Tibial artery (tissue), 4 donors: ENCODE results near the gene TRANK1.

Experiments
- DNase-seq, 2 donors: peaks; one replicate each; pipeline ENCODE4 v3.0.0-alpha.2; 2019
- H3K27ac ChIP-seq, 2 donors: fragments of 200-600 bp; sonication (generic) in 1 of 2; 1 replicate in 1 of 2; 2 replicates in 1 of 2; pipeline ENCODE4 v1.5.1; 2018 to 2019; ENCODE audit warnings: mild to moderate bottlenecking in 1 of 2
- H3K27me3 ChIP-seq, 2 donors: fragments of 200-600 bp; sonication (generic) in 1 of 2; one replicate each; pipeline versions ENCODE4 v1.5.1 to v1.6.0; 2016 to 2019
- H3K36me3 ChIP-seq, 3 donors: fragments of 200-600 bp; sonication (generic) in 2 of 3; one replicate each; pipeline ENCODE4 v1.5.1; 2016 to 2019; ENCODE audit warnings: mild to moderate bottlenecking in 2 of 3
- H3K4me1 ChIP-seq, 4 donors: fragments of 200-600 bp; sonication (generic) in 2 of 4; 1 replicate in 3 of 4; 2 replicates in 1 of 4; pipeline ENCODE4 v1.5.1; 2016 to 2019
- H3K4me3 ChIP-seq, 2 donors: fragments of 200-600 bp; sonication (generic) in 1 of 2; 1 replicate in 1 of 2; 2 replicates in 1 of 2; pipeline ENCODE4 v1.5.1; 2018 to 2019; ENCODE audit warnings: mild to moderate bottlenecking in 2 of 2
- H3K9me3 ChIP-seq, 3 donors: fragments of 200-600 bp; sonication (generic) in 1 of 3; one replicate each; pipeline ENCODE4 v1.5.1; 2016 to 2019
- intact Hi-C: fragments of 100-400 bp; cut with DNase I; formaldehyde crosslinking; loops from one replicate; pipeline ENCODE4 v1.15.0; 2023; ENCODE audit warnings: low total_unique reads
- TF ChIP-seq, protein P1 (sequence below), 2 experiments: fragments of 200-600 bp in 1 of 2; fragments of 450-650 bp in 1 of 2; IDR thresholded peaks; one replicate each; pipeline ENCODE4 v1.5.1; 2017 to 2019; ENCODE audit warnings: antibody characterized with exemption in 2 of 2, mild to moderate bottlenecking in 1 of 2, moderate library complexity in 1 of 2

TRANK1 gene

DNA sequence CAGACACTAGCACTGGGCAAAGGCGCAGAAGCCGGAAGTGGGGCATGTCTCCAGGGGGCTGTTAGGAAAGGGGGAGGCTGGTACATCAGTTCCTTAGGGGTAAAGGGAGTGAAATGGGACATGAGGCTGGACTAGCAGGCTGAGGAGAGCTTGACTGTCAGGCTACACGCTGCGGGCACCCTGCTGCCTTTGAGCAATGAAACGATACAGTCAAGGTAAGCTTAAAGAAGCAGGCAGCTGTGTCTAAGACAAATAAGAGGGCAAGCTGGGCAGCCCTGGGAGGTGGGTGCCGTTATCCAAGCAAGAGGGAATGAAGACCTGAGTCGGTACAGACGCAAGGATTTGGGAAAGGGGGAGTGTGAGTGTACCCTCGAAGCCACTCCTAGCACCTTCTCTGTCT lies 129.5 kb downstream of the TRANK1 start:
- Histone ChIP-seq H3K27me3 (no peaks in the 10 kb centered on the region), H3K36me3 (no peaks in the 10 kb centered on the region), H3K9me3 (no peaks in the 10 kb centered on the region), H3K4me3 (no peak overlapping the region), H3K4me1 (peaks cover 0 to 15% (median 0%) of the 10 kb centered on the region in 4 donors), H3K27ac (no peak overlapping the region)
- DNase-seq, result no peak
- TF ChIP-seq, protein P1, sequence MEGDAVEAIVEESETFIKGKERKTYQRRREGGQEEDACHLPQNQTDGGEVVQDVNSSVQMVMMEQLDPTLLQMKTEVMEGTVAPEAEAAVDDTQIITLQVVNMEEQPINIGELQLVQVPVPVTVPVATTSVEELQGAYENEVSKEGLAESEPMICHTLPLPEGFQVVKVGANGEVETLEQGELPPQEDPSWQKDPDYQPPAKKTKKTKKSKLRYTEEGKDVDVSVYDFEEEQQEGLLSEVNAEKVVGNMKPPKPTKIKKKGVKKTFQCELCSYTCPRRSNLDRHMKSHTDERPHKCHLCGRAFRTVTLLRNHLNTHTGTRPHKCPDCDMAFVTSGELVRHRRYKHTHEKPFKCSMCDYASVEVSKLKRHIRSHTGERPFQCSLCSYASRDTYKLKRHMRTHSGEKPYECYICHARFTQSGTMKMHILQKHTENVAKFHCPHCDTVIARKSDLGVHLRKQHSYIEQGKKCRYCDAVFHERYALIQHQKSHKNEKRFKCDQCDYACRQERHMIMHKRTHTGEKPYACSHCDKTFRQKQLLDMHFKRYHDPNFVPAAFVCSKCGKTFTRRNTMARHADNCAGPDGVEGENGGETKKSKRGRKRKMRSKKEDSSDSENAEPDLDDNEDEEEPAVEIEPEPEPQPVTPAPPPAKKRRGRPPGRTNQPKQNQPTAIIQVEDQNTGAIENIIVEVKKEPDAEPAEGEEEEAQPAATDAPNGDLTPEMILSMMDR (IDR thresholded peaks at IDR 0.05), result no peak
- intact Hi-C loops, result no loop called here

DNA sequence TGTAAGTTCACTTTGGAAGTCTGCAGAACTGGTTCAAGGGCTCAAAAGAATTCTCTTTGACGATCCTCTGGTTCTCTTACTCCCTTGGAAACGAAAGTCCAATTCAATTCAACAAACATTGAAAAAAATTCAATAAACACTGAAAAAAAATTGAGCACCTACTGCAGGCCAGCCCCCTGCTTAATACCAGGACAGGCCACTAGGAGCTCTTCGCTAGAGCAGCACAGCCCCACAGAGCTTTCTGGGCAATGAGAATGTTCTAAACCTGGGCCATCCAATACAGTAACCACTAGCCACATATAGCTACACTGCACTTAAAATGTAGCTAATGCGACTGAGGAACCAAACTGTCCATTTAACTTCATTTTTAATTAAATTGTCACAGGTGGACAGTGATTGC lies 130.1 kb downstream of the TRANK1 start:
- TF ChIP-seq, protein P1 (IDR thresholded peaks at IDR 0.05), result no peak
- intact Hi-C loops, result no loop called here
- H3K4me1 ChIP-seq, result peaks cover 0 to 15% (median 0%) of the 10 kb centered on the region in 4 donors
- H3K27ac ChIP-seq, result no peak overlapping the region
- no peak for DNase-seq
- no peaks in the 10 kb centered on the region for H3K9me3 ChIP-seq
- no peak overlapping the region for H3K4me3 ChIP-seq
- H3K27me3 ChIP-seq, result no peaks in the 10 kb centered on the region
- H3K36me3 ChIP-seq, result no peaks in the 10 kb centered on the region

DNA sequence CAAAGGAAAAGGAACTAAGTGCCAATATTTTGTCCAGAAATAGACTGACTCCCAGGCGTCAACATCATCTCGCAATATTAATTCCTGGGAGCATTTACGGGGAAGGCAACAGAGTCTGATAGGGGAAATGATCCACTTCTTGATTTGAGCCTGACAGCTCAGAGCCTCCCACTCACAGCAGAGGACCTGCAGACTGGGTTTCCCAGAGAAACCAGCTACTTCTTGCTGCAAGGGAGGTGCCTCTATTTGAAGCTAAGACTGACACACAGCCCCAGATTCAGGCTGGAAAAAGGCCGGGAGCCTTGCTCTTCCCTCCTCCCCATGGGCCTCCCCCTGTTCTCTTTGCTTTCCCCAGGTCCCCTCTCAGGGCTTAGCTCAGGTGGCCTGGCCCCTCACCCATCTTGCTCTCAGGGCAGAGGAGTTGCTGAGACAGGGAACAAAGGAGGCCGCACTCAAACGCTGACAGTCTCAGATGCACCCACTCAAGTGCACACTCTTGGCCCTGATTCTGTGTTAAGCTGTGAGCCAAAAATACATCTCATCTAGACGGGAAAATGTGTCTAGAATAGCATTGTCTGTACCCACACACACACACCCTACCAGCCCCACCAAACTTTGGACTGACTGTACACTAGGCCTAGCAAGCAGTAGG lies 130.7 kb downstream of the TRANK1 start:
- Histone ChIP-seq H3K4me3 (no peak overlapping the region), H3K4me1 (peaks cover 0 to 15% (median 0%) of the 10 kb centered on the region in 4 donors), H3K9me3 (no peaks in the 10 kb centered on the region), H3K27me3 (no peaks in the 10 kb centered on the region), H3K36me3 (no peaks in the 10 kb centered on the region), H3K27ac (no peak overlapping the region)
- no peak for DNase-seq
- intact Hi-C loops, result no loop called here
- TF ChIP-seq, protein P1 (IDR thresholded peaks at IDR 0.05), result no peak

DNA sequence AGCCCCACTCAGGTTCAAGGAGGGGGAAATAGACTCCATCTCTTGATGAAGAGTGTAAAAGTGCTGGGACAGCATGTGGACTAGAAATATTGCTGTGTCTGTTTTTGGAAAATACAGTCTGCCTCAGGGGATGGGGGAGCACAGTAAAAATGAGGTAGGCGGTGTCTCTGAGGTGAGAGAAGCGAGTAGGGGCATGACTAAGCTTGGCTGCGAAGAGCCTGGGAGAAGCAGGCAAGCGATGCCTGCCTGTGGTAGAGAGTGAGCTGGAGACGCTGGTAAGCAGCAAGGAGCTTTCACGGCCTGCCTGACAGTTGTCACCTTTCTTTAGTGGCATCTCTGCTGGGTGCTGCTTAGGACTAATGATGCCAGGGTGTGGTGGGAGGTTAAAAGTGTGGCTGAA lies 131.5 kb downstream of the TRANK1 start:
- no peaks in the 10 kb centered on the region for H3K36me3 ChIP-seq
- no peaks in the 10 kb centered on the region for H3K9me3 ChIP-seq
- TF ChIP-seq, protein P1 (IDR thresholded peaks at IDR 0.05), result no peak
- no peak overlapping the region for H3K27ac ChIP-seq
- intact Hi-C loops, result no loop called here
- DNase-seq, result no peak
- peaks cover 0 to 15% (median 0%) of the 10 kb centered on the region in 4 donors for H3K4me1 ChIP-seq
- no peak overlapping the region for H3K4me3 ChIP-seq
- H3K27me3 ChIP-seq, result no peaks in the 10 kb centered on the region

DNA sequence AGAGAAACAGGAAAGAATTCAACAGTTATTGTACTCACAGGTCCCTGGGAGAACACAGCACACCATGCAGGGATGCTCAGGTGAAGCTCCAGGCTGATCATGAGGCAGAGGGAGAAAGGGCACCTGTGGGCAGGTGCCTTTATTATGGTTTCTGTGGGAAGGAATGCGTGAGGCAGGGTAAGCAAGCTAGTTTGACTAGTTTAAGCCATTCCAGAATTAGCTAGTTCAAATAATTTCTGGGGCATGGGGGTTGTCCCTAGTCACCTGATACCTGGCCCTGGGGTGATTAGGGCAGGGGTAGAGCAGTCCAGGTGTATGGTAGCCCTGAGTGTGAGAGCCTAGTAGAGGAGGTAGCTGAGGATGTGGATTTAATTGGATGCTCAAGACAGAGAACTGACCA lies 132.6 kb downstream of the TRANK1 start:
- Histone ChIP-seq H3K36me3 (no peaks in the 10 kb centered on the region), H3K27me3 (no peaks in the 10 kb centered on the region), H3K27ac (no peak overlapping the region), H3K4me1 (peaks cover 0 to 15% (median 0%) of the 10 kb centered on the region in 4 donors), H3K4me3 (no peak overlapping the region), H3K9me3 (no peaks in the 10 kb centered on the region)
- no peak for DNase-seq
- intact Hi-C loops, result no loop called here
- TF ChIP-seq, protein P1 (IDR thresholded peaks at IDR 0.05), result no peak
